ENCODE data around the gene TSC22D2. TPM values are rescaled to one million over a fixed set of nuclear protein-coding genes. Genes with fewer than 3 reads are reported as not detected.

TSC22D2 gene
- total and polyA plus RNA-seq, 2 experiments from 2014 or later: 11.5 to 27.5 TPM

DNA sequence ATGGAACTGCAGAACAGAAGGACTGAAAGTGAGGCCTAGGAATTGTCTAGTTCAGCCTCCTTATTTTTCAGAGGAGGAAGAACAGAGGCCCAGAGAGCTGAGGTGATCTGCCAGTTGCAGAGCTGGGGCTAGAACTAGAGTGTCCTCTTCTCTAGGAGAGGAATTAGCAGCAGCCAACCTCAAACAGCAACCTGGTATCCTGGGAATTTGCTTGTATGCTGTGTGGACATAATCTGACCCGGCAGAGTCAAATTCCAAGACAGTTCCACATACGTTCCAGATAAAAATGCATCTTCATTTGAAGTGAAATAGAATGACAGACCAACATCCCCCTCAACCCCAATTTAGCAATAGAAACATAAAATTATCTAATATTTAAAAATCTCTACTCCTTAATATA, 13.5 kb upstream of the TSC22D2 start:
- WGBS, 2 experiments (ENCODE audit: low coverage in 1 of 2, low lambda C conversion rate in 2 of 2, missing lambda C conversion rate in 2 of 2): 39 to 49% methylated on average over 2 of the region's 2 CpGs
- Histone ChIP-seq H2AFZ (no peak overlapping the region), H3K9me3 (ENCODE audit: low read depth) (no peaks in the 10 kb centered on the region), H3K79me2 (ENCODE audit: insufficient read depth) (no peaks in the 10 kb centered on the region), H3K9ac (no peak overlapping the region), H3K36me3 (ENCODE audit: low read depth) (no peaks in the 10 kb centered on the region), H3K4me1 (ENCODE audit: insufficient read depth) (peaks cover 5% of the 10 kb centered on the region; the same call in 1 of the 2 replicates), H3K4me3 (no peak overlapping the region), H3K27ac (no peak overlapping the region), H3K4me2 (ENCODE audit: unreplicated experiment) (no peak overlapping the region), H3K9me2 (ENCODE audit: insufficient read depth) (no peaks in the 10 kb centered on the region), H3K27me3 (replicated peaks; ENCODE audit: insufficient read depth) (no peaks in the 10 kb centered on the region), H4K20me1 (ENCODE audit: insufficient read depth) (no peaks in the 10 kb centered on the region), H3F3A (ENCODE audit: insufficient read depth) (peaks cover under 1% of the 10 kb centered on the region; the same call in 1 of the 2 replicates)
- TF ChIP-seq EZH2 (IDR thresholded peaks at IDR 0.05; ENCODE audit: insufficient read depth, poor library complexity, severe bottlenecking): no peak
- no peak for DNase-seq
- in situ Hi-C loops (cut with MboI): no loop called here

DNA sequence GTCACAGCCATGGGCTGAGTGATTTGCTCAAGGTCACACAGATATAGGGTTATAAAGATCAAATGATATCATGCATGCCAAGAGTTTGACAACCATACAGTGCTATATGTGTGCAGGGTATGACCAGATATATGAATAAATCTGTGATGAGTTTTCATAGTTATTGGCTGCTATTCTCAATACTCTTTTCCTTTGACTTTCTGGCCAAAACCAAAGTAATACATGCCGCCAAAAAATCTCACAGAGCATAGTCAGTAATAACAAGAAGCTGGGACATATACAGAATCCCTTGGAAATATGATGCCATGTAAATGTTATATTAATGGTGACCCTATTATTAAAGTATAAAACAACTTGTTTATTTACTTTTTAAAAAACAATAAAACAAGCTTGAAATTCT, 11.6 kb upstream of the TSC22D2 start:
- WGBS, 2 experiments (ENCODE audit: low coverage in 1 of 2, low lambda C conversion rate in 2 of 2, missing lambda C conversion rate in 2 of 2): 91 to 100% methylated on average over 1 of the region's 1 CpG
- Histone ChIP-seq H3K4me2 (ENCODE audit: unreplicated experiment) (no peak overlapping the region), H3K79me2 (ENCODE audit: insufficient read depth) (no peaks in the 10 kb centered on the region), H3K9ac (no peak overlapping the region), H3K4me3 (no peak overlapping the region), H3K36me3 (ENCODE audit: low read depth) (no peaks in the 10 kb centered on the region), H3K27me3 (replicated peaks; ENCODE audit: insufficient read depth) (no peaks in the 10 kb centered on the region), H2AFZ (no peak overlapping the region), H3F3A (ENCODE audit: insufficient read depth) (no peaks in the 10 kb centered on the region), H3K4me1 (ENCODE audit: insufficient read depth) (no peaks in the 10 kb centered on the region), H4K20me1 (ENCODE audit: insufficient read depth) (no peaks in the 10 kb centered on the region), H3K27ac (no peak overlapping the region), H3K9me2 (ENCODE audit: insufficient read depth) (no peaks in the 10 kb centered on the region), H3K9me3 (ENCODE audit: low read depth) (no peaks in the 10 kb centered on the region)
- TF ChIP-seq EZH2 (IDR thresholded peaks at IDR 0.05; ENCODE audit: insufficient read depth, poor library complexity, severe bottlenecking) (no peak), EZH2phosphoT487 (IDR thresholded peaks at IDR 0.05; ENCODE audit: insufficient read depth, low read depth) (no peak)
- in situ Hi-C loops (cut with MboI): no loop called here
- DNase-seq: no peak

DNA sequence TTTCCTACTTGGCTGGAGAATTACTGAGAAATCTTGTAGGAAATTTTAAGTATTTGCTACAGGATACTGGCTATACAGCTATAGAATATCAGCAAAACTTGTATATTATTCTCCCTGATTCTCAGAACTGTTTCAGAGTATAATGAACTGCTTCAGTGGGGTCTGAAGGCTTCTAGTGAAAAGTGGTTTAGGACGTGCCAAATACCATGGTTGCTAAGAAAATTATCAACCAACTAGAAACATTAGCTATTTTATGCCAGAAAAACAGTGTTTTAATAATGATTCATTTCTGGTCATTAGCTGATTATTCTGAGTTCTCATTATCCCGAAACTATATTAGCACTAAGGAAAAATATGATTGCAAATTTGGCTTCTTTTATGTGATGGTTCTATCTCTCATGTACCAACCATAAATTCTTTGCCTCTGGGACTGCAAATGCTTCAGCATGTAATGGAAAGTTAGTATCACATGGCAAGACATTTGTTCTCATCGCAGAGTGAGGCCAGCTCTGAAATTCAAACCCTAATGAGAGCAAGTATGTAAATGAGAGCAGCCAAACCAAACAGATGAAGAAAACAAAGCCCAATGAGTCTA, 11.0 kb upstream of the TSC22D2 start:
- Histone ChIP-seq H3K4me3 (no peak overlapping the region), H3K9me2 (ENCODE audit: insufficient read depth) (no peaks in the 10 kb centered on the region), H3F3A (ENCODE audit: insufficient read depth) (no peaks in the 10 kb centered on the region), H3K9ac (no peak overlapping the region), H3K79me2 (ENCODE audit: insufficient read depth) (no peaks in the 10 kb centered on the region), H4K20me1 (ENCODE audit: insufficient read depth) (no peaks in the 10 kb centered on the region), H3K4me1 (ENCODE audit: insufficient read depth) (no peaks in the 10 kb centered on the region), H3K9me3 (ENCODE audit: low read depth) (no peaks in the 10 kb centered on the region), H3K36me3 (ENCODE audit: low read depth) (no peaks in the 10 kb centered on the region), H3K27me3 (replicated peaks; ENCODE audit: insufficient read depth) (no peaks in the 10 kb centered on the region), H3K27ac (no peak overlapping the region), H3K4me2 (ENCODE audit: unreplicated experiment) (no peak overlapping the region), H2AFZ (0 out of 2 replicates have a peak overlapping the region, but pooled peaks have one; percentile 26)
- WGBS, 2 experiments (ENCODE audit: low coverage in 1 of 2, low lambda C conversion rate in 2 of 2, missing lambda C conversion rate in 2 of 2): 35 to 42% methylated on average over 3 of the region's 3 CpGs
- TF ChIP-seq EZH2phosphoT487 (IDR thresholded peaks at IDR 0.05; ENCODE audit: insufficient read depth, low read depth): no peak
- no peak for DNase-seq
- in situ Hi-C loops (cut with MboI): no loop called here

DNA sequence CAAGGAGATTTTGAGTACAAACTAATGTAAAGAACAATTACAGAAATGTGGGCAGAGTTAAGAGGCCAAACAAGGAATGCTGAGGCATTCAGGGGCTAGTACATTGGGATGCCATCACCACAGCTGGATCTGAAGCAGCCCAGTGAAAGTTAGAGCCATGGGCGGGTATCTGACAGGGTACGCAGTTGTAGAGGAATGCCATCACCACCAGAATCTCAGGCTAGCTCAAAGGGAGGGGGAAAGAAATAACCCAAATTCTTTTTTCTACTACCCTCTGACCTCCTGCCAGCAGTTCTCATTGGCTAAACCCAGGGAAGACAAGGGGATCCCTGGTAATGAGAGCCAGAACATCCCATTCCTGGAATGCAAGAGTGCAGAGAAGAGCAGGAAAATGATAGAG, 9.0 kb upstream of the TSC22D2 start:
- WGBS, 2 experiments (ENCODE audit: low coverage in 1 of 2, low lambda C conversion rate in 2 of 2, missing lambda C conversion rate in 2 of 2): 100% methylated on average over 2 of the region's 2 CpGs
- Histone ChIP-seq H2AFZ (no peak overlapping the region), H3K36me3 (ENCODE audit: low read depth) (no peaks in the 10 kb centered on the region), H3F3A (ENCODE audit: insufficient read depth) (no peaks in the 10 kb centered on the region), H3K4me2 (ENCODE audit: unreplicated experiment) (no peak overlapping the region), H3K9me3 (ENCODE audit: low read depth) (no peaks in the 10 kb centered on the region), H4K20me1 (ENCODE audit: insufficient read depth) (no peaks in the 10 kb centered on the region), H3K27ac (no peak overlapping the region), H3K4me1 (ENCODE audit: insufficient read depth) (peaks cover 1% of the 10 kb centered on the region; the same call in 1 of the 2 replicates), H3K27me3 (replicated peaks; ENCODE audit: insufficient read depth) (no peaks in the 10 kb centered on the region), H3K9me2 (ENCODE audit: insufficient read depth) (no peaks in the 10 kb centered on the region), H3K4me3 (no peak overlapping the region), H3K9ac (no peak overlapping the region), H3K79me2 (ENCODE audit: insufficient read depth) (0 out of 2 replicates have a peak, but pooled peaks cover 7% of the 10 kb centered on the region)
- TF ChIP-seq EZH2 (IDR thresholded peaks at IDR 0.05; ENCODE audit: insufficient read depth, poor library complexity, severe bottlenecking) (no peak), EZH2phosphoT487 (IDR thresholded peaks at IDR 0.05; ENCODE audit: insufficient read depth, low read depth) (no peak)
- in situ Hi-C loops (cut with MboI): no loop called here
- DNase-seq: no peak

DNA sequence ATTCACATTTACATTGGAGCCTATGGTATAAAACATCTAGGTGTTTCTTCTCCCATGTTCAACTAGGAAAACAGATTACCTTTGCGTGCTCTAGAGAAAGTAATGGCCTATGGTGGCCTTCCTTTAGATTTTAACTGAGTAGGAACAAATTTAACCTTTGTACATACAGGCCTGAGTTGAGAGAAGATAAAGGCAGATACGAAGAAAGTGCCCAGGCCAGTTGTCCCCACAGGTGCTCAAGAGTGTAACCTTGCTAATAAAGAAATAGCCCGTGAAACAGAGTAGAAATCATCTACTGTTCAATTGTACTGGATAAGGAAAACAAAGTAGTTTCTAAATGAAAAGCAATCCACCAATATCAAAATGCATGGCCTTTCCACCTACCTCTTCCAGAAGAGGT, 6.8 kb upstream of the TSC22D2 start:
- peaks cover 7% of the 10 kb centered on the region for H3K4me1 ChIP-seq (ENCODE audit: insufficient read depth)
- no peak overlapping the region for H3K4me3 ChIP-seq
- H3K27me3 ChIP-seq (replicated peaks; ENCODE audit: insufficient read depth): no peaks in the 10 kb centered on the region
- H2AFZ ChIP-seq: no peak overlapping the region
- in situ Hi-C loops (cut with MboI): no loop called here
- no peak overlapping the region for H3K9ac ChIP-seq
- DNase-seq: no peak
- no peaks in the 10 kb centered on the region for H3F3A ChIP-seq (ENCODE audit: insufficient read depth)
- H3K36me3 ChIP-seq (ENCODE audit: low read depth): no peaks in the 10 kb centered on the region
- no peak for TF ChIP-seq EZH2phosphoT487 (IDR thresholded peaks at IDR 0.05; ENCODE audit: insufficient read depth, low read depth)
- TF ChIP-seq EZH2 (IDR thresholded peaks at IDR 0.05; ENCODE audit: insufficient read depth, poor library complexity, severe bottlenecking): no peak
- H4K20me1 ChIP-seq (ENCODE audit: insufficient read depth): no peaks in the 10 kb centered on the region
- no peaks in the 10 kb centered on the region for H3K9me2 ChIP-seq (ENCODE audit: insufficient read depth)
- 94% methylated on average over 3 of the region's 3 CpGs for WGBS, 2 experiments (ENCODE audit: low coverage in 1 of 2, low lambda C conversion rate in 2 of 2, missing lambda C conversion rate in 2 of 2)
- H3K27ac ChIP-seq: no peak overlapping the region
- H3K4me2 ChIP-seq (ENCODE audit: unreplicated experiment): no peak overlapping the region
- peaks cover 28% of the 10 kb centered on the region for H3K79me2 ChIP-seq (ENCODE audit: insufficient read depth)
- no peaks in the 10 kb centered on the region for H3K9me3 ChIP-seq (ENCODE audit: low read depth)

Data from GM23248 (cell line).